ENCODE measurements around the gene GALNTL6. TPM values are rescaled to one million over a fixed set of nuclear protein-coding genes. Genes with fewer than 3 reads are reported as not detected.

Gene GALNTL6
- total RNA-seq, 1 donor, result under 0.01 TPM

DNA sequence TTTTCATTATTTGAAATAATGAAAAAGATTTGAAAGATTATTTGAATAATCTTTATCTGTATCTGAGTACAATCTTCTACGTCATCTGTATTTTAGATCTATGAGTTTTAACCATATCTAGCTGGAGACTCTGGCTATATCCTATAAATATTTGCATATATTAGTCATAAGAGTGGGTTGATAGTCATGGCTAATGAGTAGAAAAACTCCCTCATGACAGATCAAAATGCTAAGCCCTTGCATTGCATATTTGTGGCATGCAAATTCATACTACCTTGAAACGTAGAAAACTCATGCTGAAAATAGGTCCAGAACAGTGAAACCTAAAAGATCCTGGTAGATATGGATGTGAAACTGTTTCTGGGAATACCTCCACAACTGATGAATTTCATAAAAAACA lies 291.3 kb downstream of the GALNTL6 start:
- Histone ChIP-seq H3K27ac (ENCODE audit: low read depth, low read length) (no peak overlapping the region), H3K9me3 (ENCODE audit: low read depth, low read length) (no peaks in the 10 kb centered on the region), H3K27me3 (ENCODE audit: insufficient read depth, low read length) (no peaks in the 10 kb centered on the region), H3K4me1 (ENCODE audit: insufficient read depth, low read length) (no peaks in the 10 kb centered on the region), H3K4me3 (ENCODE audit: insufficient read depth, low read length) (no peak overlapping the region), H2AFZ (ENCODE audit: low read length) (no peak overlapping the region), H3K4me2 (ENCODE audit: insufficient read depth, low read length) (no peak overlapping the region), H3K79me2 (ENCODE audit: insufficient read depth, low read length) (no peaks in the 10 kb centered on the region), H4K20me1 (ENCODE audit: insufficient read depth, low read length) (no peaks in the 10 kb centered on the region), H3K36me3 (ENCODE audit: insufficient read depth, low read length) (no peaks in the 10 kb centered on the region)
- no peak for DNase-seq (ENCODE audit: insufficient read length, low spot score, missing footprints)
- TF ChIP-seq, protein P1, sequence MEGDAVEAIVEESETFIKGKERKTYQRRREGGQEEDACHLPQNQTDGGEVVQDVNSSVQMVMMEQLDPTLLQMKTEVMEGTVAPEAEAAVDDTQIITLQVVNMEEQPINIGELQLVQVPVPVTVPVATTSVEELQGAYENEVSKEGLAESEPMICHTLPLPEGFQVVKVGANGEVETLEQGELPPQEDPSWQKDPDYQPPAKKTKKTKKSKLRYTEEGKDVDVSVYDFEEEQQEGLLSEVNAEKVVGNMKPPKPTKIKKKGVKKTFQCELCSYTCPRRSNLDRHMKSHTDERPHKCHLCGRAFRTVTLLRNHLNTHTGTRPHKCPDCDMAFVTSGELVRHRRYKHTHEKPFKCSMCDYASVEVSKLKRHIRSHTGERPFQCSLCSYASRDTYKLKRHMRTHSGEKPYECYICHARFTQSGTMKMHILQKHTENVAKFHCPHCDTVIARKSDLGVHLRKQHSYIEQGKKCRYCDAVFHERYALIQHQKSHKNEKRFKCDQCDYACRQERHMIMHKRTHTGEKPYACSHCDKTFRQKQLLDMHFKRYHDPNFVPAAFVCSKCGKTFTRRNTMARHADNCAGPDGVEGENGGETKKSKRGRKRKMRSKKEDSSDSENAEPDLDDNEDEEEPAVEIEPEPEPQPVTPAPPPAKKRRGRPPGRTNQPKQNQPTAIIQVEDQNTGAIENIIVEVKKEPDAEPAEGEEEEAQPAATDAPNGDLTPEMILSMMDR (IDR thresholded peaks at IDR 0.05; ENCODE audit: extremely low read depth, low read depth, low read length), result no peak

DNA sequence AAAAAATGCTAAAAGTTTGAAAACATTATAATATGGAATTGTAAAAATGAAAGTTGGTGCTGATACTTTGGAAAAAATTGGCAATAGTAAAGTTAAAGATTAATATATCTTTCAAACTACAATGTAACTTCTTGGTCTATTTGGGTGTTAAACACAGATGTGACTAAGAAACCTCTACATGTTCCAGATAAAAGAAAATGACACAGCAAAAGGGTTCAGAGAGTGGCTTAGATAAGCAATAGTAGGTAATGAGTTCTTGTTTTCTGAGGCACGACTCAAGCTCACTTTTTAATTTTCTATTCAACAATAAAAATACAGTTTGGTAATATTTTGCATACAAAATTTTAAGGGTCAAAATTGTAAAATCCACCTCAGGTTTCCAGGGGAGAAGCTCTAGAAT lies 292.7 kb downstream of the GALNTL6 start:
- DNase-seq (ENCODE audit: insufficient read length, low spot score, missing footprints), result no peak
- Histone ChIP-seq H3K4me1 (ENCODE audit: insufficient read depth, low read length) (no peaks in the 10 kb centered on the region), H3K79me2 (ENCODE audit: insufficient read depth, low read length) (no peaks in the 10 kb centered on the region), H3K4me3 (ENCODE audit: insufficient read depth, low read length) (no peak overlapping the region), H3K27me3 (ENCODE audit: insufficient read depth, low read length) (no peaks in the 10 kb centered on the region), H4K20me1 (ENCODE audit: insufficient read depth, low read length) (no peaks in the 10 kb centered on the region), H3K27ac (ENCODE audit: low read depth, low read length) (no peak overlapping the region), H3K4me2 (ENCODE audit: insufficient read depth, low read length) (no peak overlapping the region), H3K36me3 (ENCODE audit: insufficient read depth, low read length) (no peaks in the 10 kb centered on the region), H2AFZ (ENCODE audit: low read length) (no peak overlapping the region), H3K9me3 (ENCODE audit: low read depth, low read length) (no peaks in the 10 kb centered on the region)
- TF ChIP-seq, protein P1 (IDR thresholded peaks at IDR 0.05; ENCODE audit: extremely low read depth, low read depth, low read length), result no peak

DNA sequence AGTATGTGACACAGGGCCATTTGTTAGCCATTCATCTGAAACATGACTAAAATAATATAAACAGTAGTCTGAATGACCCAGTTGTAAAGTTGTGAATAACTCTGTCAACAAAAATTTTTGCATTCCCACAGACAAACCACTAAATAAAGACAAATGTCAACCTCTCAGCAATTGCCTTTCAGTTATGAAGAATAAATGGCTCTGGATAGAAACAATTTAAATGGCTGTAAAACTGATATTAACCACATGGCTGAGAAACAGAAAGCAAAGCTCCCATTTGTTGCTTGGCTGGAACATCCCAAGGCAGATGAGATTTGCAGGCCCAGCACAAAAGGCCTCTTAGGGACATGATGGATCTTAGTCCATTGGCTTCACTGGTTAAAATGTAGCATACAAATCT lies 296.3 kb downstream of the GALNTL6 start:
- TF ChIP-seq, protein P1 (IDR thresholded peaks at IDR 0.05; ENCODE audit: extremely low read depth, low read depth, low read length), result no peak
- Histone ChIP-seq H3K79me2 (ENCODE audit: insufficient read depth, low read length) (no peaks in the 10 kb centered on the region), H4K20me1 (ENCODE audit: insufficient read depth, low read length) (no peaks in the 10 kb centered on the region), H3K27ac (ENCODE audit: low read depth, low read length) (no peak overlapping the region), H3K27me3 (ENCODE audit: insufficient read depth, low read length) (no peaks in the 10 kb centered on the region), H3K4me2 (ENCODE audit: insufficient read depth, low read length) (no peak overlapping the region), H3K4me1 (ENCODE audit: insufficient read depth, low read length) (no peaks in the 10 kb centered on the region), H3K36me3 (ENCODE audit: insufficient read depth, low read length) (no peaks in the 10 kb centered on the region), H2AFZ (ENCODE audit: low read length) (no peak overlapping the region), H3K9me3 (ENCODE audit: low read depth, low read length) (no peaks in the 10 kb centered on the region), H3K4me3 (ENCODE audit: insufficient read depth, low read length) (no peak overlapping the region)
- no peak for DNase-seq (ENCODE audit: insufficient read length, low spot score, missing footprints)

DNA sequence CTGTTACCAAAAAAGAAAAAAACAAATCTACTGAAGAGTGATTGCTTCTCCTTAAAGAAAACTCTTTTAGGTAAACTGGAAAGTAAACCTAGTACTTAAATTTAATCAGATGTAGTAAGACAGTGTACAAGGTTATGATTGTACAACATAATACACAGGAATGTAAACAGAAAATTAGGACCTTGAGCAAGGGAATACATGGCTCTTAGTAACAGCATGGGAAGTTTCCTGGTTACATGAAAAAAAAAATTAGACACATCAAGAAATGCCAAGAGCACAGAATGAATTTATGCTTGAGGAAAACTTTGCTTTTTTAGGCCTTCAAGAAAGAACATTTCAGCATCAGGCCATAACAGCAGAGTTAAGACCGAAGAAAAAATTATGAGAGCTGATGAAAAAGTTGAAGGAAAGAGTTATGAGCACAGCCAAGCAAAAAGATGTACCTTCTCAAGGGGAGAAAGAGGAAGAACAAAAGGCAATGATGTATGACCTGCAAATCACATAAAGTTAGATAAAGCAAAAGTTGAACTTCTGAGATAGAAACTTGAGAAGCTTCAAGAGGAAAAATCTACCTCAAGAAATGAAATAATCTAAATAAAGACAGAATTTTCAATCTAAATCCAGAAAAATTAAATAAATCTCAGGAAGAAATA lies 311.6 kb downstream of the GALNTL6 start:
- H3K27ac ChIP-seq (ENCODE audit: low read depth, low read length), result no peak overlapping the region
- H3K4me3 ChIP-seq (ENCODE audit: insufficient read depth, low read length), result no peak overlapping the region
- H3K4me1 ChIP-seq (ENCODE audit: insufficient read depth, low read length), result no peaks in the 10 kb centered on the region
- no peaks in the 10 kb centered on the region for H4K20me1 ChIP-seq (ENCODE audit: insufficient read depth, low read length)
- no peak for DNase-seq (ENCODE audit: insufficient read length, low spot score, missing footprints)
- no peaks in the 10 kb centered on the region for H3K79me2 ChIP-seq (ENCODE audit: insufficient read depth, low read length)
- no peaks in the 10 kb centered on the region for H3K9me3 ChIP-seq (ENCODE audit: low read depth, low read length)
- TF ChIP-seq, protein P1 (IDR thresholded peaks at IDR 0.05; ENCODE audit: extremely low read depth, low read depth, low read length), result no peak
- H2AFZ ChIP-seq (ENCODE audit: low read length), result no peak overlapping the region
- no peaks in the 10 kb centered on the region for H3K27me3 ChIP-seq (ENCODE audit: insufficient read depth, low read length)
- no peak overlapping the region for H3K4me2 ChIP-seq (ENCODE audit: insufficient read depth, low read length)
- no peaks in the 10 kb centered on the region for H3K36me3 ChIP-seq (ENCODE audit: insufficient read depth, low read length)

Measured in osteoblast (primary cell).